IMR-90 (cell line): ENCODE results near the gene PRKCE.

Experiments
- MXI1 ChIP-seq: IDR thresholded peaks from 2 replicates; pipeline ENCODE4 v1.6.1; 2012; ENCODE audit warnings: low read depth, mild to moderate bottlenecking, low read length, moderate library complexity, borderline replicate concordance
- POLR2A ChIP-seq: IDR thresholded peaks from 2 replicates; pipeline ENCODE4 v1.6.1; 2012; ENCODE audit warnings: mild to moderate bottlenecking, low read depth, low read length
- RAD21 ChIP-seq: IDR thresholded peaks from 2 replicates; pipeline ENCODE4 v1.6.1; 2012; ENCODE audit warnings: low read length, improper control_type of control experiment
- RCOR1 ChIP-seq: IDR thresholded peaks from 2 replicates; pipeline ENCODE4 v1.6.1; 2012; ENCODE audit warnings: mild to moderate bottlenecking, low read length, improper control_type of control experiment; ENCODE audit not compliant: insufficient replicate concordance
- RFX5 ChIP-seq: IDR thresholded peaks from 2 replicates; pipeline ENCODE4 v1.8.0; 2012; ENCODE audit warnings: low read depth, mild to moderate bottlenecking, low read length, moderate library complexity
- TF ChIP-seq, protein P1 (sequence below): conservative IDR thresholded peaks from 2 replicates; pipeline ENCODE4 v1.5.1; 2012; ENCODE audit warnings: mild to moderate bottlenecking, low read depth, low read length, improper control_type of control experiment

DNA sequence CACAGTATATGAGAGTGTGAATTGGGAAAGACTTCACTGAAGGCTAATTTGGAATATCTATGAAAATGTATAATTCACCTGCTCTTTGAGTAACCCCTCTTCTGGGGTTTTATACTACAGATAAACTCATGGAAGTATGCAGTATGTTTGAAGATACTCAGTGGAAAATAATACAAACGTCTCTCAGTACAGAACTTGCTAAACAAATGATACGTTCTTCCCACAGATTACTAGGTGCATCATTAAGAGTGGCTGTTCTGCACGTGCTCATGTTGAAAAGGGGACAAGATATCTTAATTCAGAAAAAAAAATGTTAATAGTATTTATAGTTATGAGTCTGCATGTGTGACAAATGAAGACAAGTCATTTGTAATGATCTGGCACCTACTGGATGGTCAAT is 575.5 kb downstream of the PRKCE start:
- TF ChIP-seq POLR2A (no peak), RAD21 (no peak), MXI1 (no peak), RFX5 (no peak), RCOR1 (no peak)
- TF ChIP-seq, protein P1, sequence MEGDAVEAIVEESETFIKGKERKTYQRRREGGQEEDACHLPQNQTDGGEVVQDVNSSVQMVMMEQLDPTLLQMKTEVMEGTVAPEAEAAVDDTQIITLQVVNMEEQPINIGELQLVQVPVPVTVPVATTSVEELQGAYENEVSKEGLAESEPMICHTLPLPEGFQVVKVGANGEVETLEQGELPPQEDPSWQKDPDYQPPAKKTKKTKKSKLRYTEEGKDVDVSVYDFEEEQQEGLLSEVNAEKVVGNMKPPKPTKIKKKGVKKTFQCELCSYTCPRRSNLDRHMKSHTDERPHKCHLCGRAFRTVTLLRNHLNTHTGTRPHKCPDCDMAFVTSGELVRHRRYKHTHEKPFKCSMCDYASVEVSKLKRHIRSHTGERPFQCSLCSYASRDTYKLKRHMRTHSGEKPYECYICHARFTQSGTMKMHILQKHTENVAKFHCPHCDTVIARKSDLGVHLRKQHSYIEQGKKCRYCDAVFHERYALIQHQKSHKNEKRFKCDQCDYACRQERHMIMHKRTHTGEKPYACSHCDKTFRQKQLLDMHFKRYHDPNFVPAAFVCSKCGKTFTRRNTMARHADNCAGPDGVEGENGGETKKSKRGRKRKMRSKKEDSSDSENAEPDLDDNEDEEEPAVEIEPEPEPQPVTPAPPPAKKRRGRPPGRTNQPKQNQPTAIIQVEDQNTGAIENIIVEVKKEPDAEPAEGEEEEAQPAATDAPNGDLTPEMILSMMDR, result no peak
